RPMI7951 (cell line): Measurements from ENCODE around the gene NRG2. TPM values are rescaled to one million over a fixed set of nuclear protein-coding genes. Genes with fewer than 3 reads are reported as not detected.

Experiments used
- total RNA-seq: library from RNA; depleted of rRNA; stranded (reverse); fragments of >200 nt; shearing (Covaris generic); gene quantifications from 2 replicates; pipeline ENCODE4 v1.2.3, GENCODE V29; 2014; rRNA removed

Gene NRG2
- total RNA-seq, 1 experiment from 2014 or later = 1.9 TPM

Other genes with a start within 250 kb of the NRG2 start
- gene PSD2, start 247.5 kb downstream of the NRG2 start, total RNA-seq = not detected in 2 replicates
- gene PURA, start 70.8 kb upstream of the NRG2 start, total RNA-seq = 9.0 and 10.0 TPM in 2 replicates
- gene IGIP, start 82.6 kb upstream of the NRG2 start, total RNA-seq = 4.3 and 5.2 TPM in 2 replicates
- 22.4 and 29.1 TPM in 2 replicates for gene CYSTM1, start 131.9 kb upstream of the NRG2 start, total RNA-seq